ENCODE data around the gene MAN1C1.

MAN1C1 gene

GRCh38 chr1:25782608-25783201 lies 166.1 kb downstream of the MAN1C1 start:
- DNase-seq (ENCODE audit: low spot score) = no peak

DNA sequence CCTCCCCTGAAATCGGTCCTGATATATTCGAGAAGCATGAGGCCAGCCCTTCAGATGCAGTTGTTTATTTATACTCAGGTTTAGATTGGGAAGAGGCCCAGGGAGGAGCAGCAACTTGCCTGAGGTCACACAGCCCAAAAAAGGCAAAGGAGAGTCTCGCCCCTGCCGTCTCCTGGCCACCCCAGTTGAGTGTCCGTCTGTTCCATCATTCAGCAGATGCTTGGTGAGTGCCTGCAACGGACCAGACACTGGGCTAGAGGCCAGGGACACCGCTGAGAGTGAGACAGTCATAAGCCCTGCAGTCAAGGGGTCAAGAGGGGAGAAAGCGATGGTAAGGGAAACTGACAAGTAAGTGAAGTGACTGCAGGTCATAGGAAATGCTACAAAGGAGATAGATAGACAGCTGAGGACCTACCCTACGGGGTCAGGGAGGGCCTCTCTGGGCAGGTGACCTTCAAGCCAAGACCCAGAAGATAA lies 168.0 kb downstream of the MAN1C1 start:
- no peak for DNase-seq (ENCODE audit: low spot score)

GRCh38 chr1:25785333-25786067 lies 168.9 kb downstream of the MAN1C1 start:
- no peak for DNase-seq (ENCODE audit: low spot score)

DNA sequence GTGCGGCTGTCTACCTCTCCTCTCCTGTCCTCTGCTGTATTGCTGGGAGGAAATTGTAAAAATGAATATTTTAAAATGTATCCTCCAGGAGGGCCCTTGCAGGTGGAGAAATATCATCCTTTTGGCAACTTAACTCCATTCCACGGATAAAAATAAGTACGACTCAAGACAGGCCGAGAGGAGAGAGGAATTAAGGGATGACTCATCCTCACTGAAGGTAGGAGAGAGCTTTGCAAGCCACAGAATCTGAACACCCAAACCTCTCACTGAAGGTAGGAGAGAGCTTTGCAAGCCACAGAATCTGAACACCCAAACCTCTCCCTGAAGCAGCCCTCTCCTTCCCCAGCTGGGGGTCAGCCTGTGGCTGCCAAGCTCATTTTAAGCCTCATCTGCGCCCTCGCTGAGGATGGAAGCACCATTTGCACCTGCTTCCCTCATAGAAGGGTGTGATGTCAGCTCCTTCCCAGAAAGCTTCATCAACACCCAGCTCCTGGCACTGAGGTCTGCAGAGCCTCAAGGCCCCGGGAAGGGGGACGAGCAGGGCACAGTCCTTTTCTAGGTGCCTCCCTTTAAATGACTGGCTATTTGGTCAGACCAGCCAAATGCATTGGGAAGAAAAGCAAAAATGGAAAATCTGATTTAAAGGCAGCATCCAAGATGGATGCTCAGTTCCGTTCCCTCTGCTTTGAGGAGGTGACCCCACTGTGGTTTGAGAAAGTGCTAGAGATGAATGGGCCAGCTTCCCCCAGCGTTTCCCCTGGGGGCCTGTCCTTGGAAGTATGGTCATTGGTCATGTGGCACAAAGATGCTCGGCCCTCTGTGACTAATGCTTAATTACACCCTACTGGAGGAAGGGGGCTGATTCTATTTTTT lies 170.5 kb downstream of the MAN1C1 start:
- DNase-seq (ENCODE audit: low spot score) = no peak

DNA sequence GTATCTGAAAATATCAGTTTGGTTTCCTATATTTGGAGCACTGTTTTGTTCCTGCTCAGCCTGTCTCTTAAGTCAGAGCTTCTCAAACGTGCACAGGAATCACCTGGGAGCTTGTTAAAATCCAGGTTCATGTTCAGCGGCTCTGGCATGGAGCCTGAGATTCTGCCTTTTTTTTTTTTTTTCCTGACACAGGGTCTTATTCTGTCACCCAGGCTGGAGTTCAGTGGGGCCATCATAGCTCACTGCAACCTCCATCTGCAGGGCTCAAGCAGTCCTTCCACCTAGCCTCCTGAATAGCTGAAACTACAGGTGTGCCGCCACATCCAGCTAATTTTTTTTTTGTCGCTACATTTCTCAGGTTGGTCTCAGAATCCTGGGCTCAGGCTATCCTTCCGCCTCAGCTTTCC lies 171.2 kb downstream of the MAN1C1 start:
- no peak for DNase-seq (ENCODE audit: low spot score)

DNA sequence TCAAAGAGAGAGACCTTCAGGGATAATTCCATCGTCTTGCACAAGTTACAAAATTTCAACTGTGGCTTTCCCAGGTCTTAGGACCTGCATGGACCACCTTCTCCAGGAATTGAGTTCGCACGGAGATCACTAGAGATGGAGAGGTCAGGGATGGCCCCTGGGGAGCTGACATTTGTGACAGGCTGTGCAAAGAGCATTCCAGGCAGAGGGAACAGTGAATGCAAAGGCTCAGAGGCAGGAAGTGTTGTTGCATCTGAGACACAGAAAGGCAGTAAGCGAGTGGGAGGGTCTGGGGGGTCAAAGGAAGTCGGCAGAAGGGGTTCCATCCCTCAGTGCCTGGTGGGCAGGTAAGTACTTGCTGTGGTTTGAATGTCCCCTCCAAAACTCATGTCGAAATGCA lies 173.9 kb downstream of the MAN1C1 start:
- no peak for DNase-seq (ENCODE audit: low spot score)

DNA sequence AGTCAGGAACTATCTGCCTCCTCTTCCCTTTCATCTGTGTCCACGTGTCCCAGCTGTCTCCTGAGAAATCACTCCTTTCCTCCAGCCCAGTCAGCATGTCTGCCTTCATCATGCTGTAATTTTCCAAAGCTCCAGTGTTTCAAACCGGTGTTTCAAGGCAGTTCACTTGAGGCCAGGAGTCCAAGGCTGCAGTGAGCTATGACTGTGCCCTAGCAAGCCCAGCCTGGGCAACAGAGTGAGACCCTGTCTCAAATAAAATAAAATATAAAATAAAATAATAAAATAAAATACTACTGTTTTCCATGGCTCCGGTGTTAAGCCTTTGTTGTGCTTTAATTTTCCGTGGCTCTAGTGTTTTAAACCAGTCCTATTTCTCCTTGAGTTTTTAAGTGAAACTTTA lies 175.5 kb downstream of the MAN1C1 start:
- no peak for DNase-seq (ENCODE audit: low spot score)

GRCh38 chr1:25793585-25794170 lies 177.1 kb downstream of the MAN1C1 start:
- DNase-seq (ENCODE audit: low spot score) = no peak

- no peak for DNase-seq (ENCODE audit: low spot score)
These were observed 177.7 kb downstream of the MAN1C1 start for GRCh38 chr1:25794325-25794724.

DNA sequence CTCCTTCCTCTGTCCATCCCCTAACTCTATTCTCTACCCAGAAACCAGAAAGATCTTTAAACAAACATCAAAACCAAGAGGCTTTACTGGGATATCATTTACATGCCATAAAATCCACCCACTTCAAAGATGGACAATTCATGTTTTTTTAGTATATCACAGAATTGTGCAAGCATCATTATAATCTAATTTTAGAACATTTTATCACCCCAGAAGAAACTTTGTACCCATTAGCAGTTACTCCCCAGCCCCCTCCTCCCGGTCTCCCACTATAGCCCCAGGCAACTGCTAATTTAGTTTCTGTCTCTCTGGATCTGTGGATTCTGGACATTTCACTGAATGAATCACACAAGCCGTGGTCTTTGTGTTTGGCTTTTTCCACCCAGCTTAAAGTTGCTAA lies 178.6 kb downstream of the MAN1C1 start:
- no peak for DNase-seq (ENCODE audit: low spot score)

DNA sequence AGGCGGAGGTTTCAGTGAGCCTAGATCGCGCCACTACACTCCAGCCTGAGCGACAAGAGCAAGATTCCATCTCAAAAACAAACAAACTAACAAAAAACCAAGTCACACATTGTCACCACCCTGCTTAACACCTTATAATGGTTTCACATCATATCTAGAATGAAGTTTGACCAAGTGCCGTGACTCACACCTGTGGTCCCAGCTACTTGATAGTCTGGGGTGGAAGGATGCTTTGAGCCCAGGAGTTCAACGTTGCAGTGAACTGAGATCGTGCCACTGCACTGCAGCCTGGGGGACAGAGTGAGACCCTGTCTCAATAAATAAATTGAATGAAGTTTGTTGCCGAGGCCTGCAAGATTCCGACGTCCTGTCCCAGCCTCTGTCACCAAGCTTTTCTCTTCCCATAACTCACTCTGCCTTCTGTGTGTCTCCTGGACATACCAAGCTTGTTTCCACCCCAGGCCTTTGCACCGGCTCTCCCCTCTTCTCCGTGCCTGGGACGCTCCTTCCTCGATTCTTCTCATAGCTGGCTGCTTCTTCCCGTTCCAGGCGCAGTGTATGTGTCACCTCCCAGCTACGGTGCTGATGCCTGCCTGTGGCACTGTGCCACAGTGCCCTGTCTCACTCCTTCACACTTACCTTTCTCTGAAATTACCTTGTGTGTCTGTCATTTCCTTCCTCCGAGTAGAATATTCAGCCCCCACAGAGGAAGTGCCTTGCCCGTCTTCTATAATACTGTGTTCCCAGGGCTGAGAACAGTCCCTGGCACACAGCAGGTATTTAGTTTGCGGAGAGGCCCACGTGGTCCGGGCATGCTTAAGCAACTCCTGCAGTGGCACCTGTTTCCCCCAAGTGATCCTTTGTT lies 179.6 kb downstream of the MAN1C1 start:
- no peak for DNase-seq (ENCODE audit: low spot score)

DNA sequence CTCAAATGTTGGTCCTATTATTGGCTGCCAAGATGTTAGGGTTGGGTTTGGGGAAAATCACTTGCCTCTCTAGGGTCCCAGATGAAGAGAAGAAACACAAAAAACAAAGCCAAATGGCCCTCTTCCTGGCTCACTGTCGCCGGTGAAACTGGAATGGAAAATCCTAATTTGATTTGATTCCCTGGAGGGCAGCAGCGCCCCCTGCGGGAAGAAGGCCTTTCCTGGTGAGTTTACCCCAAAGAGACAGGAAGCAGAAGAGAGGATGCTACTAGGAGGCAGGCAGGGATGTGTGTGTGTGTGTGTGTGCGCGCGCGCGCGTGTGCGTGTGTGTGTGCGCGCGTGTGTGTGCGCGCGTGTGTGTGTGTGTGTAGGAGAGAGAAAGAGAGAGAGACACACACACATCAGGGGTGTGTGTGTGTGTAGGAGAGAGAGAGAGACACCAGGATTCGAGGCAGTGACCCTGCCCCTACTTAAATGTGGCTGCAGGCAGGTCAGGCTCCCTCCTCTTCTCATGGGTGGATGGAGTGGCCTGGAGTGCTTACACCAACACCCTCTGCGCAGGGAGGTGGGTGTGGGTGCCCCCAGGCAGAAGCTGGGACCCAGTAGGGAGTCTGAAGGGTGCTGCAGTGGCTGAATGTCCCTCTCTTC lies 180.3 kb downstream of the MAN1C1 start:
- peak; percentile 64 for DNase-seq (ENCODE audit: low spot score)

DNA sequence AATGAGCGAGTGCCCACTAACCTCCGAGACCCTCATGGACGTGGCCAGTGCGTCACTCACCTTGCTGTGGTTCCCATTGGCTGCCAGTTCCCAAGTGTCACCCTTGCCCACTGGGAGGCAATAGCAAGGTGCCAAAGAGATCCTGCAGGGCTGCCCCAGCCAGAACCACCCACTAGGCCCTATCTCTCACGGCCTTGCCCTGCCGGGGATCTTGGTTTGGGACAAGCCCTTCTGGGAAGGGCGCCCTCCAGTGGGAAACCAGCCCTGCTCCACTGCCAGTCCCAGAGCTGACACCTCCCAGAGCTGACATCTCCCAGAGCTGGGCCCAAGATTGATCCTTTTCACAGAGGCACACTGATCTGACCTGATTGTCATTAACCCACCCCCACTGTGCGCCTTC lies 181.3 kb downstream of the MAN1C1 start:
- no peak for DNase-seq (ENCODE audit: low spot score)

- no peak for DNase-seq (ENCODE audit: low spot score)
These were observed 182.2 kb downstream of the MAN1C1 start for GRCh38 chr1:25798666-25799351.

GRCh38 chr1:25799352-25799934 lies 182.9 kb downstream of the MAN1C1 start:
- DNase-seq (ENCODE audit: low spot score) = no peak

DNA sequence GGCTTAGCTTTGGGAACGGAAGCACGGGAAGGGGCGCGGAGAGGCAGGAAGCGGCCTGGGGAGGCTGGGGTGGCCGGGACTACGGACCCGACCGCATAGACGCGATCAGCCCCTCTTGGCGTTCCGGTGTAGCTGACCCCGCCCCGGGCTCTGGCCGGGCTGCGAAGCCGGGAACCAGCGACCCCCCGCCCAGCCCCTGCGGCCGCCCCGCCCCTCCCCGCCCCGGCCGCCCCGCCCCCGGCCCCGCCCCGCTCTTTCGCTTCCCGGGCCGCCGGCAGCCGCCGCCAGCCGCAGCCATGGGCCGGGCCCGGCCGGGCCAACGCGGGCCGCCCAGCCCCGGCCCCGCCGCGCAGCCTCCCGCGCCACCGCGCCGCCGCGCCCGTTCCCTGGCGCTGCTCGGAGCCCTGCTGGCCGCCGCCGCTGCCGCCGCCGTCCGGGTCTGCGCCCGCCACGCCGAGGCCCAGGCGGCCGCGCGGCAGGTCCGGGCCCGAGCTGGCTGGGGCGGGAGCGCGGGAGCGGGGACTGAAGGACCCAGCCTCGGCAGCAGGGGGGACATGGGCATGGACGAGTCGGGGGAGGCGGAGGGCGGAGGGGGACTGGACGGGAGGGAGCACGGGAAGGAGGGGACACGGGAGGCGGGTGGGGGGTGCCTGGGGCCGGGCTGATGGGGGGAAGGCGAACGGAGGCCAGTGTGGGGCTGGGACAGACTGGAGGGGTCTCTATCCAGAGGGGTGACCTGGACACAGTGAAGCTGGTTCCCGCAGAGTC lies 183.5 kb downstream of the MAN1C1 start, which contains the start of gene SELENON:
SELENON (plus strand) TSS at position 259 of the 768 bp plus-strand sequence; CDS start at position 297, 38 bp downstream.
- peak; percentile 37 for DNase-seq (ENCODE audit: low spot score)

DNA sequence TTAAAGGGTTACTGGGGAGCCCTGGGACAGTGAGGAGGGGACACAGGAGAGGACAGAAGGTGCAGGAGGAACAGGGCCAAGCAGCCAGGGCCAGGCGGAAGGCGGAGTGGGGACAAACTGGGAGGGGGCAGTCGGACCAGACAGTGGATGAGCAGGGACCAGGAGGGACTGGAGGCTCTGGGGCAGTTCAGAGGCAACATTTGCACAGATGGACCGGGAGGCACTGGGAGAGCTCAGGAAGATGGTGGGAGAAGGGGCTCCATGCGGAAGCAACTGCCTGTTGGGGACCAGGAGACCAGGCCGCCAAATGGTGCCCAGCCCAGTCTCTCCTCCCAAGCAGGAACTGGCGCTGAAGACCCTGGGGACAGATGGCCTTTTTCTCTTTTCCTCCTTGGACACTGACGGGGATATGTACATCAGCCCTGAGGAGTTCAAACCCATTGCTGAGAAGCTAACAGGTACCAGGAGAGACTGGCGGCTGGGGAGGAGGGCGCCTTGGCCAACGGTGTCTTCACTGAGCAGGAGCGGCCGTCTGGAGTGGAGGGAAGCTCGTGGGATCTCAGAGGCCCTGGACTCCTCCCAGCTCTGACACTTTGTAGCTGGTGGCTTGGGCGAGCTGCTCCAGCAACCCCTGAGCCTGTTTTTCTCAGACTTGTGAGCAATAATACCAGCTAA lies 184.2 kb downstream of the MAN1C1 start:
- no peak for DNase-seq (ENCODE audit: low spot score)

DNA sequence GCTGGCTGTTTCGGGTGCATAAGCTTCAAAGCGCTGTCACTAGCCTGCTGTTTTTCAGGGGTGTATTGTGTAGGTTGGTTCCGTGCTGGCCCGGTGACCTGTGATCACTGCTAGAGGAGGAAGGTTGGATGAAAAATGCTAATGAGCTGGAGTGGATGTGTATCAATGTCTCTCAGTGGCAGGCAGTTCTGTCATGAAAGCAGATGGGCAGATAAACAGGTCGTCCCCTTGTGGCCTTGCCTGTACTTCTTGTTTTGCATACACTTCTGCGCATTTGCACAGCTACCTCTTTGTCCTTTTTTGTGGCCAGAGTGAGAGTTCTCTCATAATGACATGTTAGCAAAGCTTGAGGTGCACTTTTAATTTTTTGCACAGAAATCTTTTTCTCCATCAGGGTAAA lies 186.3 kb downstream of the MAN1C1 start:
- DNase-seq (ENCODE audit: low spot score) = no peak
